ENCODE results near the gene ABR.
"Not testable (repeated sequence)": the region's sequence is repeated elsewhere in the genome, so short reads cannot be mapped to it uniquely, and the experiment has no call there.

ABR gene

GRCh38 chr17:1158879-1159278, 20.9 kb downstream of the ABR start:
- no peak for DNase-seq (ENCODE audit: low spot score)
- Mint-ChIP-seq H3K36me3 (ENCODE audit: low read depth) (no peaks in the 10 kb centered on the region), H3K9me3 (no peaks in the 10 kb centered on the region), H3K27ac (no peak overlapping the region), H3K27me3 (ENCODE audit: low read depth) (no peaks in the 10 kb centered on the region), H3K4me3 (no peak overlapping the region), H3K4me1 (ENCODE audit: low read depth) (no peaks in the 10 kb centered on the region)

GRCh38 chr17:1156864-1157263, 22.9 kb downstream of the ABR start:
- Mint-ChIP-seq H3K27me3 (ENCODE audit: low read depth) (no peaks in the 10 kb centered on the region), H3K4me1 (ENCODE audit: low read depth) (no peaks in the 10 kb centered on the region), H3K4me3 (no peak overlapping the region), H3K27ac (no peak overlapping the region), H3K9me3 (no peaks in the 10 kb centered on the region), H3K36me3 (ENCODE audit: low read depth) (no peaks in the 10 kb centered on the region)
- DNase-seq (ENCODE audit: low spot score) = no peak

GRCh38 chr17:1154704-1155103, 25.1 kb downstream of the ABR start:
- no peaks in the 10 kb centered on the region for H3K9me3 Mint-ChIP-seq
- peaks cover 1% of the 10 kb centered on the region for H3K4me1 Mint-ChIP-seq (ENCODE audit: low read depth)
- H3K4me3 Mint-ChIP-seq = no peak overlapping the region
- no peak for DNase-seq (ENCODE audit: low spot score)
- no peak overlapping the region for H3K27ac Mint-ChIP-seq
- no peaks in the 10 kb centered on the region for H3K27me3 Mint-ChIP-seq (ENCODE audit: low read depth)
- H3K36me3 Mint-ChIP-seq (ENCODE audit: low read depth) = no peaks in the 10 kb centered on the region

- Mint-ChIP-seq H3K9me3 (no peaks in the 10 kb centered on the region), H3K36me3 (ENCODE audit: low read depth) (no peaks in the 10 kb centered on the region), H3K4me1 (ENCODE audit: low read depth) (peaks cover 1% of the 10 kb centered on the region), H3K27ac (no peak overlapping the region), H3K4me3 (no peak overlapping the region), H3K27me3 (ENCODE audit: low read depth) (no peaks in the 10 kb centered on the region)
- DNase-seq (ENCODE audit: low spot score) = no peak
Observed at GRCh38 chr17:1153795-1154546, 25.8 kb downstream of the ABR start.

- H3K27ac Mint-ChIP-seq; H3K36me3 Mint-ChIP-seq (ENCODE audit: low read depth); H3K4me1 Mint-ChIP-seq (ENCODE audit: low read depth); DNase-seq (ENCODE audit: low spot score); H3K4me3 Mint-ChIP-seq; H3K27me3 Mint-ChIP-seq (ENCODE audit: low read depth); H3K9me3 Mint-ChIP-seq: not testable (repeated sequence)
Observed at GRCh38 chr17:1152582-1152981, 27.2 kb downstream of the ABR start.

GRCh38 chr17:1150863-1151600, 28.7 kb downstream of the ABR start:
- no peak overlapping the region for H3K27ac Mint-ChIP-seq
- no peaks in the 10 kb centered on the region for H3K27me3 Mint-ChIP-seq (ENCODE audit: low read depth)
- no peaks in the 10 kb centered on the region for H3K9me3 Mint-ChIP-seq
- DNase-seq (ENCODE audit: low spot score) = no peak
- no peaks in the 10 kb centered on the region for H3K36me3 Mint-ChIP-seq (ENCODE audit: low read depth)
- H3K4me1 Mint-ChIP-seq (ENCODE audit: low read depth) = peaks cover 1% of the 10 kb centered on the region
- no peak overlapping the region for H3K4me3 Mint-ChIP-seq

DNA sequence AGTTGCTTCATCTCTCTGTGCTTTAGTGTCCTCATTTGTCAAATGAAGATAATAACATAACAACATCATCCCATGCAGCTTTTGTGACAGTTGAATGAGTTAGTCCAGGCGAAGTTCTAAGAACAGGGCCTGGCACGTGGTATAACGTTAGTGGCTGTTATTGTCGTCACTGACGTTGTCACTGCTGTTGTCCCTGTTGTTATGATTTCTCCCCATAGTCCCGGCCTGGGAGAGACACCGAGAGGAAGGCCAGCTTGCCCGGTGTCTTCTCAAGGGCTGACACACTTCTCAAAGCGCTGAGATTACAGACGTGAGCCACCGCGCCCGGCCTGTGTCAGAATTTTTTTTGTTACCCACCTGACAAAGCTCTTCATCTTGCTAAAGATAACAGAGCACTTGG, 29.9 kb downstream of the ABR start:
- H3K27me3 Mint-ChIP-seq (ENCODE audit: low read depth) = no peaks in the 10 kb centered on the region
- DNase-seq (ENCODE audit: low spot score) = no peak
- H3K4me3 Mint-ChIP-seq = no peak overlapping the region
- no peaks in the 10 kb centered on the region for H3K36me3 Mint-ChIP-seq (ENCODE audit: low read depth)
- no peak overlapping the region for H3K27ac Mint-ChIP-seq
- no peaks in the 10 kb centered on the region for H3K9me3 Mint-ChIP-seq
- peaks cover 1% of the 10 kb centered on the region for H3K4me1 Mint-ChIP-seq (ENCODE audit: low read depth)

- Mint-ChIP-seq H3K4me3 (no peak overlapping the region), H3K27ac (no peak overlapping the region)
Observed at GRCh38 chr17:1147664-1148063, 32.1 kb downstream of the ABR start.

DNA sequence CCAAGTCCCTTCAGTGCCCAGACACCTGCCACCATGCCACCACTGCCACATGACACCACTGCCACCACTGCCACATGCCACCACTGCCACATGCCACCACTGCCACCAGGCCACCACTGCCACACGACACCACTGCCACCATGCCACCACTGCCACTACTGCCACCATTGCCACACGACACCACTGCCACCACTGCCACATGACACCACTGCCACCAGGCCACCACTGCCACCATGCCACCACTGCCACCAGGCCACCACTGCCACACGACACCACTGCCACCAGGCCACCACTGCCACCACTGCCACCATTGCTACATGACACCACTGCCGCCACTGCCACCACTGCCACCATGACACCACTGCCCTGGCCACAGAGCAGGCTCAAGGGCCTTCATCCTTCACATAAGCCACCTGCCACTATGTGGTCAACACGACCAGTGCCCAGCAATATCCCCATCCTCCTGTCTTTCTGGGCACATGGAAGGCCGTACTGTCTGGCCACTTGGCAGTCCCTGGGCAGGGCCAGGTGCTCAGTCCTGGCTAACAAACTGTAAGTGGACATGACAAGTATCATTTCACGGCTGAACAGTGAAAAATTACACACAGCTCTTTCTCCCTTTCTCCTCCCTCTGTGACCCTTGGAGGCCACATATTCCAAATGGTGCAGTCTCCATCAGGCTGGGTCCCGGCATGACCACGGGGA, 33.1 kb downstream of the ABR start:
- DNase-seq (ENCODE audit: low spot score) = no peak
- Mint-ChIP-seq H3K27ac (no peak overlapping the region), H3K9me3 (no peaks in the 10 kb centered on the region), H3K36me3 (ENCODE audit: low read depth) (no peaks in the 10 kb centered on the region), H3K27me3 (ENCODE audit: low read depth) (no peaks in the 10 kb centered on the region), H3K4me1 (ENCODE audit: low read depth) (peaks cover 1% of the 10 kb centered on the region), H3K4me3 (no peak overlapping the region)

More at GRCh38 chr17:1147664-1148063, 32.1 kb downstream of the ABR start:
- no peaks in the 10 kb centered on the region for H3K27me3 Mint-ChIP-seq (ENCODE audit: low read depth)
- no peaks in the 10 kb centered on the region for H3K36me3 Mint-ChIP-seq (ENCODE audit: low read depth)
- H3K9me3 Mint-ChIP-seq = no peaks in the 10 kb centered on the region
- H3K4me1 Mint-ChIP-seq (ENCODE audit: low read depth) = peaks cover 1% of the 10 kb centered on the region
- DNase-seq (ENCODE audit: low spot score) = no peak

GRCh38 chr17:1145311-1145986, 34.3 kb downstream of the ABR start:
- H3K9me3 Mint-ChIP-seq = no peaks in the 10 kb centered on the region
- DNase-seq (ENCODE audit: low spot score) = no peak
- no peaks in the 10 kb centered on the region for H3K4me1 Mint-ChIP-seq (ENCODE audit: low read depth)
- no peaks in the 10 kb centered on the region for H3K36me3 Mint-ChIP-seq (ENCODE audit: low read depth)
- H3K4me3 Mint-ChIP-seq = no peak overlapping the region
- no peaks in the 10 kb centered on the region for H3K27me3 Mint-ChIP-seq (ENCODE audit: low read depth)
- H3K27ac Mint-ChIP-seq = no peak overlapping the region

DNA sequence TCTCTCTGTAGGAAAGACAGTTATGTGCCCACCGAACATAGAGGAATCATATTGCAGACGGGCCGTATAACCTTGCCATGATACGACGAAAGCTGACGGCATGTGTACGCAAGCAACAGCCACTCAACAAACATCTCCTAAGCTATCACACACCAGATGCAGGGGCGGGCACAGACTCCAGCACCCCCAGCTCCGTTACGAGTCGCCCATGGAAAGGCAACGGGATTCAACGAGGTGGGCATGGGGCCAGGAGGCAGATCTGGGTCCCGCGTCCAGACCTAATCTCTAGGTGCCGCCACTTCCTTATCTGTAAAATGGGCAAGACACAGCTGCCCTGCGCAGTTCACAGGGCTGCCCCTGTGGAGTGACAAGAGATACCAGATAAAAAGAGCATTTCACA, 35.6 kb downstream of the ABR start:
- Mint-ChIP-seq H3K9me3 (no peaks in the 10 kb centered on the region), H3K27ac (no peak overlapping the region), H3K36me3 (ENCODE audit: low read depth) (no peaks in the 10 kb centered on the region), H3K4me1 (ENCODE audit: low read depth) (no peaks in the 10 kb centered on the region), H3K4me3 (no peak overlapping the region), H3K27me3 (ENCODE audit: low read depth) (no peaks in the 10 kb centered on the region)
- DNase-seq (ENCODE audit: low spot score) = no peak

DNA sequence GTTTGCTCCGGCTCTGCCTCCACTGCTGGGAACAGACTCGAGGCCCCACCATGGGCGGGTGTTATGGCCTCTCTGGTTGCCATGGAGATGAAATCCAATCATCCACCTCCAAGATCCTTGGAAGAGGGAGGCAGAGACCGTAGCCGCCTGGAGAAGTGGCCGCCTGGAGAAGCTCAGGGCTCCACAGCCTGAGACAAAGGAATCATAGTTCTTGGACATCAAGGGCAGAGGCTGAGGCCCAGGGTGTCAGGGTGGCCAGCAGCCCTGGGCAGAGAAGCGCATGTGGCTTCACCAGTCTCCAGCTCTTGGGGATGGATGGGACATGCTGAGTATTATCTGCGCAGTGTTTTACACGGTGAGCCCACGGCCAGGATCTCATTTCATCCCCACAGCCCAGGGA, 36.2 kb downstream of the ABR start:
- H3K9me3 Mint-ChIP-seq = no peaks in the 10 kb centered on the region
- no peaks in the 10 kb centered on the region for H3K4me1 Mint-ChIP-seq (ENCODE audit: low read depth)
- H3K27ac Mint-ChIP-seq = no peak overlapping the region
- H3K36me3 Mint-ChIP-seq (ENCODE audit: low read depth) = no peaks in the 10 kb centered on the region
- H3K27me3 Mint-ChIP-seq (ENCODE audit: low read depth) = no peaks in the 10 kb centered on the region
- no peak overlapping the region for H3K4me3 Mint-ChIP-seq
- DNase-seq (ENCODE audit: low spot score) = no peak

DNA sequence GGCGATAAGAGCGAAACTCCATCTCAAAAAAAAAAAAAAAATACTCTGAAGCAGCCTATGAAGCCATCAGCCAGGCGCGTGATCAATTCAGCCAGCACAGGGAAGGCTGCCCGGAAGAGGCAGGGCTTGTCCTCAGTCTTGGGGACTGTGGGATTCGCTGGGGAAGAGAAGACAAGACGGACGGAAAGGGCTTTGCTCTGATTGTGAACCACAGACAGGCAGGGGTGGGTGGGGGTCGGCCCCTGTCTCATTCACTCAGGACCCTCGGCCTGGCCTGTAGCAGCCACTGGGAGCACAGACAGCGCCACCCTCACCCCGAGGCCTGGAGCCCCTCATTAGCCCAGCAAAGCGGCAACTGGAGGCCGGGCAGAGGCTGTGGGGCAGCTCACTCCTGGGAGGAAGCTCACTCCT, 37.2 kb downstream of the ABR start:
- DNase-seq (ENCODE audit: low spot score) = no peak
- no peaks in the 10 kb centered on the region for H3K36me3 Mint-ChIP-seq (ENCODE audit: low read depth)
- H3K27ac Mint-ChIP-seq = no peak overlapping the region
- H3K27me3 Mint-ChIP-seq (ENCODE audit: low read depth) = no peaks in the 10 kb centered on the region
- H3K9me3 Mint-ChIP-seq = no peaks in the 10 kb centered on the region
- no peaks in the 10 kb centered on the region for H3K4me1 Mint-ChIP-seq (ENCODE audit: low read depth)
- no peak overlapping the region for H3K4me3 Mint-ChIP-seq

- Mint-ChIP-seq H3K36me3 (ENCODE audit: low read depth) (no peaks in the 10 kb centered on the region), H3K4me3 (no peak overlapping the region), H3K4me1 (ENCODE audit: low read depth) (no peaks in the 10 kb centered on the region), H3K27me3 (ENCODE audit: low read depth) (no peaks in the 10 kb centered on the region), H3K27ac (no peak overlapping the region), H3K9me3 (no peaks in the 10 kb centered on the region)
- no peak for DNase-seq (ENCODE audit: low spot score)
Observed at GRCh38 chr17:1137465-1137894, 42.3 kb downstream of the ABR start.
